ENCODE measurements around the gene USP48.

USP48 gene

GRCh38 chr1:21758614-21759013 lies 24.3 kb downstream of the USP48 start:
- no peak for DNase-seq (ENCODE audit: extremely low spot score)
- CTCF ChIA-PET = no interaction called here
- TF ChIP-seq BHLHE40 (IDR thresholded peaks at IDR 0.05; ENCODE audit: borderline replicate concordance) (no peak), L3MBTL2 (conservative IDR thresholded peaks at IDR 0.05) (no peak), FOXK2 (IDR thresholded peaks at IDR 0.05) (no peak), SUZ12 (IDR thresholded peaks at IDR 0.05) (no peak), ZNF384 (IDR thresholded peaks at IDR 0.05) (no peak), HDGF (IDR thresholded peaks at IDR 0.05; ENCODE audit: borderline replicate concordance) (no peak), FOXA1 (IDR thresholded peaks at IDR 0.05) (no peak), TARDBP (IDR thresholded peaks at IDR 0.05) (no peak)
- POLR2A ChIA-PET = no interaction called here

DNA sequence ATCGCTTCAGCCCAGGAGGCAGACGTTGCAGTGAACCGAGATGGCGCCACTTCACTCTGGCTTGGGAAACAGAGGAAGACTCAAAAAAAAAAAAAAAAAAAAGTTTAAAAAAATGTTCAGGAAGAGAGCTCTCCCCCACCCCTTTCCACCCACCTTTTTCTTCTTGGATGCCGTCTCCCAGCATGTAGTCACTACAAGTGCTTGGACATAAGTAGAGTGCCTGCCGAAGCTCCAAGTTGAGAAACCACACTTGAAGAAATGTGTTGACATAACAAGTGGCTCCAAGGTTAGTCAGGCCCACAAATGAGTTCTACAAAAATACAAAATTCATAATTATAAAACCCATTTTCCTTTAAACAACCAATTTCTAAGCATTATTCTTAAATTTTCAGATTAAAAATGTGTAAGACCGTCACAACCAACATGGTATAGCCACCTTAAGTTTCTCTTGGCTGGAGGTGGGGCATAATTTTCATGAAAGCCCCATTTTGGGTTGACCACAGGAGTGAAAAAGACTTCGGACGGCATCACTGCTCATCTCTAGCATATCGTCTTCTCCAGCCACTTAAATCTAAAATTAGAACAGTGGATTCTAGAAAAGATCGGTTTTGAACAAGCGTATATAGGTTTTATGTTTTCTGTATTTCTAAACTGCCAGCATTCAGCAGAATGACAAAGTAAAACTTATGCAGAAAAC lies 26.4 kb downstream of the USP48 start:
- CTCF ChIA-PET = interaction anchor here (0.7 kb wide), 1 partner anchor 282 kb away, joined by 4 read pairs; no protein-coding TSS in a partner anchor
- DNase-seq (ENCODE audit: extremely low spot score) = no peak
- POLR2A ChIA-PET = no interaction called here
- TF ChIP-seq FOXK2 (IDR thresholded peaks at IDR 0.05) (no peak), PKNOX1 (IDR thresholded peaks at IDR 0.05) (no peak), L3MBTL2 (conservative IDR thresholded peaks at IDR 0.05) (no peak), ELF4 (IDR thresholded peaks at IDR 0.05) (no peak), BHLHE40 (IDR thresholded peaks at IDR 0.05; ENCODE audit: borderline replicate concordance) (no peak), HDGF (IDR thresholded peaks at IDR 0.05; ENCODE audit: borderline replicate concordance) (no peak)

DNA sequence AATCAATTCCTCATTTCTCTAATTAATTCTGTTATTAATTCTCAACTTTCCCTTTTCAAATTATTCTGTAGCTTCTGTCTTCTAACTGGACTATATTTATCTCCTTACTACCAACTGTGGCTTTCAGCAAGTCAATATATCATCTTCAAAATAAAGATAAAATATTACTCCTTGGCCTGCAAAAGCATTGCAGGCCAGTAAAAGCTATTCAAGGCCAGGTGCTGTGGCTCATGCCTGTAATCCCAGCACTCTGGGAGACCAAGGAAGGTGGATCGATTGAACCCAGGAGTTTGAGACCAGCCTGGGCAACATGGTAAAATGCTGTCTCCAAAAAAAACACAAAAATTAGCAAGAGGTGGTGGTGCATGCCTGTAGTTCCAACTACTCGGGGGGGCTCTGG lies 27.9 kb downstream of the USP48 start:
- no peak for DNase-seq (ENCODE audit: extremely low spot score)
- CTCF ChIA-PET = interaction anchor here (0.5 kb wide), 1 partner anchor 266 kb away, joined by 4 read pairs; no protein-coding TSS in a partner anchor
- POLR2A ChIA-PET = interaction anchor here (1.3 kb wide), 1 partner anchor 27 kb away, joined by 3 read pairs; no protein-coding TSS in a partner anchor
- no peak for TF ChIP-seq CTBP1 (IDR thresholded peaks at IDR 0.05; ENCODE audit: borderline replicate concordance)
- TF ChIP-seq ARNT (IDR thresholded peaks at IDR 0.05) = no peak
- no peak for TF ChIP-seq ZNF384 (IDR thresholded peaks at IDR 0.05)
- TF ChIP-seq LEF1 (IDR thresholded peaks at IDR 0.05; ENCODE audit: borderline replicate concordance) = no peak
- TF ChIP-seq FOXM1 (IDR thresholded peaks at IDR 0.05; ENCODE audit: borderline replicate concordance) = no peak
- no peak for TF ChIP-seq NFRKB (IDR thresholded peaks at IDR 0.05)
- no peak for TF ChIP-seq ELF4 (IDR thresholded peaks at IDR 0.05)
- TF ChIP-seq PKNOX1 (IDR thresholded peaks at IDR 0.05) = no peak
- no peak for TF ChIP-seq SP1 (IDR thresholded peaks at IDR 0.05)
- no peak for TF ChIP-seq FOXK2 (IDR thresholded peaks at IDR 0.05)
- no peak for TF ChIP-seq HDGF (IDR thresholded peaks at IDR 0.05; ENCODE audit: borderline replicate concordance)

DNA sequence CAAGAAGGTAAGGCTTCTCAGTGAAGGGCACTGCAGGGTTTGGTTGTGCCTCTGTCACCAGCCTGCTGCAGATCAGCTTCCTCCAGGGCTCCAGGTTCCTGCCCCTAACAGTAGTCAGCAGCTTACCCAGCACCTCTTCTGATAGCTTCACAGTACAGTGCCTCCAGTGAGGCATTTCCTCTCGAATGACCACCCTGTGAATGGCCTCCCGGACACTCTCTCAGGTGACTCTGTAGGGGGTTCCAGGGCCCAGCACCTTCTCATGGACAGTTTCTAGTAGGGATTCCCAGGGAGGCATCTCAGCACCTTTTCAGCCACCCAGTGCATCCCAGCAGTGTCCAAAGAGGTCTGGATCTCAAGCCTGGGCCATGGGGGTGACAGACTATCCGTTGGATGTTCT lies 28.4 kb downstream of the USP48 start:
- POLR2A ChIA-PET = interaction anchor here (1.3 kb wide), 1 partner anchor 27 kb away, joined by 3 read pairs; no protein-coding TSS in a partner anchor
- CTCF ChIA-PET = no interaction called here
- TF ChIP-seq SUZ12 (IDR thresholded peaks at IDR 0.05) = no peak
- TF ChIP-seq L3MBTL2 (conservative IDR thresholded peaks at IDR 0.05) = no peak
- DNase-seq (ENCODE audit: extremely low spot score) = no peak

- TF ChIP-seq FOXK2 (IDR thresholded peaks at IDR 0.05) (no peak), BHLHE40 (IDR thresholded peaks at IDR 0.05; ENCODE audit: borderline replicate concordance) (no peak), ARNT (IDR thresholded peaks at IDR 0.05) (no peak), TARDBP (IDR thresholded peaks at IDR 0.05) (no peak), L3MBTL2 (conservative IDR thresholded peaks at IDR 0.05) (no peak), FOXM1 (IDR thresholded peaks at IDR 0.05; ENCODE audit: borderline replicate concordance) (no peak)
- DNase-seq (ENCODE audit: extremely low spot score) = no peak
- ChIA-PET CTCF (no interaction called here), POLR2A (interaction anchor here (2.6 kb wide), 1 partner anchor 30 kb away, joined by 7 read pairs; the partner anchor contains the start of gene USP48)
Observed at GRCh38 chr1:21752186-21752585, 30.8 kb downstream of the USP48 start.

DNA sequence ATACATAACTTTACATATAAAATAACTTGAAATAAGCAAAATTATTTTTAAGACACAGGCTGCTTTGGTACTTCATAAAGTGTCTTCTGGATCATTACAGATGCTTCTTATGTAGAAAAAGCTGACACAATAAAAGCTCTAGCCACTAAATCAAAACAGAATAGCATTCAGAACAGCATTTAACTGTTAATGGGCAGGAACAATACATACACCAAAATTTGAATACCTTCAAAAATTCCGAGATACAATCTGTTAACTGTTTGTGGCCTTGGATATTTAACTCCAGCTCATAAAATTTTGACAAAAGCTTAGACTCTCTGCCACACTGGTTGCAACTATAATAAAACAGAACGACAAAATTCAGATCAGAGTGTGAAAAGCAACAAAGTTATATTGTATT lies 31.7 kb downstream of the USP48 start:
- ChIA-PET CTCF (no interaction called here), POLR2A (interaction anchor here (1.0 to 2.6 kb wide), 2 partner anchors 18 to 31 kb away, joined by 3 to 7 read pairs; partner anchors contain the start of gene USP48)
- TF ChIP-seq L3MBTL2 (conservative IDR thresholded peaks at IDR 0.05) = no peak
- no peak for TF ChIP-seq FOXK2 (IDR thresholded peaks at IDR 0.05)
- no peak for TF ChIP-seq LEF1 (IDR thresholded peaks at IDR 0.05; ENCODE audit: borderline replicate concordance)
- TF ChIP-seq FOXA1 (IDR thresholded peaks at IDR 0.05) = no peak
- no peak for TF ChIP-seq TARDBP (IDR thresholded peaks at IDR 0.05)
- no peak for TF ChIP-seq ELF4 (IDR thresholded peaks at IDR 0.05)
- no peak for TF ChIP-seq BHLHE40 (IDR thresholded peaks at IDR 0.05; ENCODE audit: borderline replicate concordance)
- no peak for TF ChIP-seq CTBP1 (IDR thresholded peaks at IDR 0.05; ENCODE audit: borderline replicate concordance)
- no peak for TF ChIP-seq FOXM1 (IDR thresholded peaks at IDR 0.05; ENCODE audit: borderline replicate concordance)
- TF ChIP-seq ARNT (IDR thresholded peaks at IDR 0.05) = no peak
- no peak for TF ChIP-seq ZNF384 (IDR thresholded peaks at IDR 0.05)
- TF ChIP-seq SP1 (IDR thresholded peaks at IDR 0.05) = no peak
- TF ChIP-seq SUZ12 (IDR thresholded peaks at IDR 0.05) = no peak
- no peak for TF ChIP-seq PKNOX1 (IDR thresholded peaks at IDR 0.05)
- no peak for TF ChIP-seq HDGF (IDR thresholded peaks at IDR 0.05; ENCODE audit: borderline replicate concordance)
- no peak for DNase-seq (ENCODE audit: extremely low spot score)
